TTC549 (cell line): Measurements from ENCODE around the gene ARAP2.

Source experiments
- FAIRE-seq: peaks from 2 replicates; lab custom pipeline; 2012; peaks lifted over from hg19 to GRCh38; lab: Jason Lieb, UNC

ARAP2 gene

DNA sequence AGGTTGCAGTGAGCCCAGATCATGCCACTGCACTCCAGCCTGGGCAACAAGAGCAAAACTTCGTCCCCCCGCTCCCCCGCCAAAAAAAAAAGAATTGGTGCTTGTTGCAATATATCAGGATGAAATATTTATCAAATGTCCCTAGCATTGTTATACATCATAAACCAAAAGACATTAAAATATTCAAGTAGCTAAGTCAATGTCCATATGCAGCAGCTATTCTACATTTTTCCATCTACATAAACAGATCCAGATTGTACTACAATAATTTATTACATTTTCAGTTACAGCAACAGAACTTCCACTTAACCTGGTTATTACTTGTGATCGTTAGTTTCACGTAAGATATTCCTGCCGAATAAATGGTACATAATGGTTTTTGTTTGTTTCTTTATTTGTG lies 64.1 kb downstream of the ARAP2 start:
- FAIRE-seq, result no peak

DNA sequence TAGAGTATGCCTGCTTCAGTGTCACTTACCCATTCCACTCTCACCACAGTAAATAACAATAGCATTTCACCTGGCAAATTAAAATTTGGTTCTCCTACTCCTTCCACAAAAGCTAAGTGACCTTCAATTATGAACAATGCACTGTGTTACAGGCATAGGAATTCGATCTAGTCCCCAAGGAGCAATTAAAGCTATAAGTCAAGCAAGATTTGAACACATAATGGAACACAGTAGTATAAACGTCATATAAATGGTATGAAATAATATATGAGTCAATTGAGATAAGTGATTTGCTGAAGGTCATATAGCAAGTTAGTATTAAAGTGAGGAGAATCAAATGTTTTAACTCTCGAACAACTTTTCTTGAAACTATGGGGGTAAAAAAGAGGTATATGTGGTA lies 65.8 kb downstream of the ARAP2 start:
- no peak for FAIRE-seq

DNA sequence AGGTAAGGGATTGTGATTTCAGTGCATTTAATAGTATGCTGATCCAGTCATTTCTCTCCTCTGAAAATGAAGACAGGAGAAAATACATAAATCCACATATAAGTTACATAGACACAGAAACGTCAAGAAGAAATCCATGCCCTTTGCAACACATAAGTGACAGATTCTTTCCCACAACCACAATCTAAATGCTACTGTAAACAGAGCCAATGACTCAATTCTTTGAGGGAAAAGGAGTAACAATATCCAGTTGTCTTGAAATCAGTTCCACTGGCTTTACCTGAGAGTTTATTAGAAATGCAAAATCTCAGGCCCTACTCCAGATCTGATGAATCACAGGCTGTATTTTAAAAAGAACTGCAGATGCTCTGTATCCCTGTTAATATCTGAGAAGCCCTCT lies 66.4 kb downstream of the ARAP2 start:
- FAIRE-seq, result no peak

DNA sequence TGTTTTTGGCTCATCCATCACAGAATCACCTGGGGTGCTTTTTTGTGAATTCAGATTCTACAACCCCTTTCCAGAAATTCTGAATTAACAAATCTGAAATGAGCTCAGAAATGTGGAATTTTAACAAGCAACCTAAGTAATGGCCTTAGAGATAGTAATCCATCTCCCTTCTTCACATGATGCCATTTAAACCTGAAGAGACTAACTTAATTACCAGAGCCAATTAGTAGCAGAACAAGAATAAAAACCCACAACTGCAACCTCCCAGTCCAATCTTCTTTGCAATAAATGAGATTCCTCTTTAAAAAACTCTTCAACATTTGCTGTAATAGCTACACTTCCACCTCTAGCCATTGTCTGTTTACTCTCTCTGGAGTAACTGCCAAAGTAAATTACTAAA lies 69.7 kb downstream of the ARAP2 start:
- FAIRE-seq, result no peak

DNA sequence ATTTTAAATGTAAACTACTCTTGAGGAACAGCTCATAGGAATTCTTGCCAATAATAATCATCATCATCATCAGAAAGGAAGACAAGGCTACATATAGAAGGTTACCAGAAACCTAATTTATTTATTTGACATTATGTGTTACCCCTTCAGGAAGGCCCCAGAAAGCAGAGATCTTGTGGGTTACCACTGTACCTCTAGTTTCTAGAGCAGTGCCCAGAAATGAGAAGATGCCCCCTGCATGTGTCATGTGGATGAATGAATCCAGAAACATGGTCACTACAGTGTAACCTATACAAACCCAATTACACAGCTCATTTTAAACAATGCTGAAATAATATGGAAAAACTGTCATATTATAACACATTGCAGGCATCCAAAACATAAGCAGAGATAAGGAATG lies 70.4 kb downstream of the ARAP2 start:
- FAIRE-seq, result no peak

DNA sequence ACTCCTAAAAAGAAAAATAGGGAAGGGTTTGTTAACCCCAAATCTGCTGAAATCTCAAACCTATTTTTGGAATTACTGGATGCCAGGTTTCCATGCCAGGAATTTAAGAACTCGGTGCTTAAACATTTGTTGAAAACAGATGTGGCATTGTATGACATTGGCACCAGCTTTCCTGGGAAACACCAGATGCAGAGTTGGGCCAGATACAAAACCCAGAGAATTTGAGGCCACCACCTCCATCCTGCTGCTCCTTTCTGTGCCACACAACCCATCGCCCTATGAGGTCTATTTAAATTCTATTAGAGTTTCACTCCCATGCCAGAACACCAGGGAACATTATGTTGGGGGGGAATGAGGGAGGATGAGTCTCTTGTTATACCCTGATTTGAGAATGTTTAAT lies 71.7 kb downstream of the ARAP2 start:
- no peak for FAIRE-seq

DNA sequence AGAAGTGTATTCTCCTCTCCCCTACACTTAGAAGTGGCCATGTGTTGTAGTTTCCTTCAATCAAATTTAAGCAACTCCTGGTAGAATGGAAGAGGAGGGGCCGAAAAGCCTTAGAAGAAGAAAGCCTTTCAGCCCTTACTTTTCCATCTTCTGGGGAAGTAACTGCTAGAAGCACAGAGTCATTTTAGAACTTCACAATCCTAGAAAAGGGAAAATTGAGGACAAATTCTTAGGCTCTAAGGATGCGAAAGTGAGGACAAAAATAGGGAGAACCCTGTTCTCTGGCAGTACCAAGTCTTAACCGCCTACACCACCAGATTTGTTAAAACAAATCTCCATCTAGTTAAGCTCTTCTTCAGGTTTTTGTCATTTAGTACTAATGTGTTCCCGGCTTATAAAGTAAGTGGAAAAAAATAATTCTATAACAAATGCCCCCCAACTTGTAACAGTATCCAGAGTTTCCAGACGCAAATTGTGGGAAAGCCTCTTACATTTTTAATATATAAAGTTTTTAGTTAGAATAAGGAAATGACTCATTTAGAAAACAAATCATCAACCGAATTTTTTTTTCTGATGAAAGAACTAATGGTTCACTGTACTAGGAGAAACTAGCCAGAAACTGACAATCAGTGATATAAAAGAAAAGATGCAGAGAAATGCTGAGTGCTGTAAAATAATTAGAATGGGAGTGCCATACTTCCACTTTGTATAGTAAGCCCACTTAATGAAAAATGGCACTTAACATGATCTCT lies 76.0 kb downstream of the ARAP2 start:
- no peak for FAIRE-seq

DNA sequence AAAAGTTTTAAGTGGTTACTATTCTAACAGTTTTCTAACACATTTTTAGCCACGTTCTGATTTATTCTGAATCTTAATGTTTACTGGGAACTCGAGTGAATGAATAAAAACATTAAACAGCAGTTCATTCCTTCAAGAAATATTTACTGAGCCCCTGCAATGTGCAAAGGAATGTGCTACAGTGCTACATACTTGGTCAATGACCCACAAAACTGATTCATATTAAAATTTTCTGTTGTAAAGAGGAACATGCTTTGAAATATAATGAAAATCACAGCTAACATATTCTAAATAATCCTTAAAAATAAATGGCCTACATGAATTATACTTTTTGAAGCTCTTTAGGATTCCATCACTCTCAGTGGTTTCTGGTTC lies 78.7 kb downstream of the ARAP2 start:
- no peak for FAIRE-seq

DNA sequence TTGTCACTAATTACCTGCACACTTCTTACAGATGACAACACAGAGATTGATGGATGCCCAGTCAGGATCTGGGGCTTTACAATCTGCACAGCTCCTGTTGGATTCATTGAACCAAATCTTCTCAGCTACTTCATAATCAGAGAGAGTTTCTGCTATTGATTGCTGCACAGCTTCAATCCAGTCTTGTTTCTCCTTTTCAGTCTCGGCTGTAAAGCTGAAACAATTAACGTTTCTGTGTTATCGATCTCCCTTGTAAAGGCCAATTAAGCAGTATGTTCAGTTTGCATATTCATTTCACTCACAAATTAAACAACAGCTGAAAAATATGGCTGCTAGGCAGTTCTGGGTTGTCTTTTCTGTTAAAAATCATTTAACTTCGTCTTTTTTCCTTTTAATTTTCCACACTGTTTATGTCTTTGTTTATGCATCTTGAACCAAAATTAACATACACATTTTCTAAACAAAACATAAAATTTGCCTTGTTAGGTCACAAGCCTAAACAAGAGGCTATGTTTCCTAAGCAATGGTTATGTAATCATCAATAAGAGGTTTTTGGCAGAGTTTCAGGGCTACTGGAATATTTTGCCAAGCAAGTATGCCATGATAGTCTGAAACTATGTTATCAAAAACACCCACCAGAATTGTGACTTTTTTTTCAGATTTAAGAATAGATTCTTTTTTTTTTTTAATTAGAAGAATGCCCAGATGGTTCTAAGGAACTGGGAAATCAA lies 79.2 kb downstream of the ARAP2 start:
- no peak for FAIRE-seq

DNA sequence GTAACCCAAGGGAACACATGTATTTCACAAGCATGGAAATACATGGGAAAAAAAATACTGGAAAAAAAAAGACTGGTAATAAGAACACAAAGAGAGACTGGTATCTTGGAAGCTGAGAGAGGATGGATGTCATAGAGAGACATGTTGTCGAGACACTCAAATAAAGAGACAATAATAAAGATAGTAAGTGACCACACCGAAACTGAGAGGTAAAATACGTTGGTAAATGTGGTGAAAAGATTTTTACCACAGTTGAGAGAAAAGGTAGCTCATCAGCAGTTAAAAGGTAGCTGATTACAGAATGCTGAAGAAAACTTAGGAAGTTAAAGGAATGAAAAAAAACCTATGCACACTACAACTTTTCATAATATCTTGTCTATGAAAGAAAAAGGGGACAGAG lies 81.1 kb downstream of the ARAP2 start:
- FAIRE-seq, result no peak

DNA sequence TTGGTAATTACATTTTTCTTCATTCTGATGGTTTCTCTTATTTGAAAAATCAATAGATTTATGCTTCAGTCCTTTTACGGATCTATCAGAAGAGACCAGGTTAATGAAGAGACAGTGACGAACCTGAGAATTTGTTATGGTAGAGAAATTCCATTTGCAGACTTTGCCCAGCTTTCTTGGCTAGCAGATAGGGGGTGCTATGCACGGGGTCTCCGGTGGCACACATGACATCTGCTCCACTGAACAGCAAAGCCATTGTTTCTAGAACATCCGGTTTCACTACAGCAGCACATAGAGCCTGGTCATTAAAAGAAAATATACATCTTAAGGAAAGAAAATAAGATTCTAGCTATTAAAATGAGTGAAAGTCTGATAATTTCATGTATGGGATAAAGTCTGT lies 85.1 kb downstream of the ARAP2 start:
- no peak for FAIRE-seq

DNA sequence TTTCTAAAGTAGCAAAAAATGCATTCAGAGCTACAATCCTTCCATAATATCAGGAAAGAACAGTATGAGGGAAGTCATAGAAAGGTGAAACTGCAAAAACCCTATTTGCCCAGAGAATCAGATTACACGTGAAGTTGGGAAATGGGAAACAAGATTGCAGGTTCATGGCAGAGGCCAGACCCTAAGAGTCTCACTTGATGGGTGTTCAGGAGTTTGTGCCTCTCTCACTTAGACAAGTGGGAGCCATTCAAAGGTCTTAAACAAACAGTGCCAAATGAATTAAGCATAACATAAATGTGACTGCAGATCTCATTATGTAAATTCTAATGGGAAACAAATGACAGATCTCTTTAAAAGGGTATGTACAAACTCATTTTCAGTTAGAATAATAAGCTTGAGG lies 91.6 kb downstream of the ARAP2 start:
- no peak for FAIRE-seq

DNA sequence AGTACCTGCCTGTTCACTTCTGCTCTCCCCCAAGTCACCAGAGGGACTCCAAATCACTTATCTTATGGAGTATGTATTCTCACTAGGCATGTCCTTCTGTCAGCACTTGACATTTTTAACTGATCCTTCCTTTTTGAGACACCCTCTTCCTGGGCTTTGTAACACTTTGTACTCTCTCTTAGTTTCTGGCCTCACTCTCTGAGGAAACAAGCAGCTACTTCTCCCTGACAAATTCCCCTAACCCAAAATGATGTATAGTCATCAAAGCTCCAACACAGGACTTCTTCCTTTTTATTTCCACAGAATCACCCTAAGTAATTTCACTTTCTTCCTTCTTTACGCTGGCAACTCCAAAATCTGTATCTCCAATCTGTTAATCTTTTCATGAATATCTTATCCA lies 101.8 kb downstream of the ARAP2 start:
- FAIRE-seq, result no peak

DNA sequence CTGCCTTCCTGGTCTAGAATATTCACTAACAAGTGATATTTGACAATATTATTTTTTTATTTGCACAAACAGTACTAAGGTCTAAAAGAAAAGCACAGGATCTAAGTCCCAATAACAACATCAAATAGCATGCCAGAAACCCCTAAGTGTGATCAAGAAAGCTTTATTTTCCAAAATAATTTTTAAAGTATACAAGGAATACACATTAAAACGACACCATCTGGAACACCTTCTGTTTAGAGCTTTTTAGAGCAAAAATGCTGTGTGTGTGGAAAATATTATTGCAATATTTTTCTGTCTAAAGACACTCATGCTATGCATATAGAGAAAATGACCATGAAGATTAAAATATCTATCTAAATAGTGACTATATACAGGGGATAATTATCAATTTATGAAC lies 103.1 kb downstream of the ARAP2 start:
- FAIRE-seq, result no peak

DNA sequence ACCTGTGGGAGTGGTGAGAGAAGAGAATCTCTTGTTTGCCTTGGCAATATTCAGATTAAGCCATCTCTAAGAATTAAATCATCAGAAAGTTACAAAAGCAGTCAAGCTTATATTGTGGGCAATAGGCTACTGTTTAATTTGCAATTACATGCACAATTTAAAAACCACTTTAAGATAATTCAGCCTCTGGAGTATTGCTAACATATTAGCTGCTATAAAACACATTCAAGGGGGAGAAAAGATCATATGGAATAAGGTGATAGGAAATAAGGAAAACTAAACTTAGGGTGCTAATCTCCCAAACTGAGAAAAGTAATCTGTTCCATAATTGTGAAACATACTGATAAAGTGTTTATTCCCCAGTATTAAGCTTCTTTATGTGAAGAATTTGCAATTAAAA lies 103.9 kb downstream of the ARAP2 start:
- no peak for FAIRE-seq

DNA sequence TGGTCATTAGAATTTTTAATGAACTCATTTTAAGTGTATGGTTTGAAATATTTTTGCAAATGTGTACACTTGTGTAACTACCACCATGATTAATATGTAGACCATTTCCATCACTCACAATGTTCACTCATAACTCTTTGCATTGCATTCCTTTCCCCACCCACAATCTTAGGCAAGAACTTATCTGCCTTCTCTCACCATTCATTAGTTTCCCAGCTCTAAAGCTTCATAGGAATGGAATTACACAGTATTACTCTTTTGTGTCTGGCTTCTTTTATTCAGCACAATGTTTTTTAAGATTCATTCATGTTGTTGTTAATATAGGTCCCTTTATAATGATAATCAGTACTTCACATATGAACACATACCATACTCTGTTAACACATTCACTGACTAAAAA lies 106.1 kb downstream of the ARAP2 start:
- FAIRE-seq, result no peak

DNA sequence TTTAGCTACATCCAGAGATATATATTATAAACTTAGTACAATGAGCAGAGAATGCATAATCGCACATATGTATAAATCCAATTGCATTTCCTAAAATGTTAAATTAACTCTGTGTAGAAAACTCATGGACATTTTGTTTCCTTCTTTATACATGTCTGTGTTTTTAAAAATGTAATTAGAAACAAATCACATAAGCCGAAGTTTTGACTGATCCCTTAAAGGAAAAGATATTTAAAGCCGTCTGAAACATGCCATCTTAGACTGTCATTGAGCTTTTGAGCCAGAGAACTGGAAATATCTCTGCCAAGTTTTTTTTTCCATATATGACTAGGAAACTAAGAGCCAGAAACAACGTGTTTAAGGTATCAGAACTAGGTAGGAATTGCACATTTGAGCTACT lies 107.0 kb downstream of the ARAP2 start:
- no peak for FAIRE-seq

DNA sequence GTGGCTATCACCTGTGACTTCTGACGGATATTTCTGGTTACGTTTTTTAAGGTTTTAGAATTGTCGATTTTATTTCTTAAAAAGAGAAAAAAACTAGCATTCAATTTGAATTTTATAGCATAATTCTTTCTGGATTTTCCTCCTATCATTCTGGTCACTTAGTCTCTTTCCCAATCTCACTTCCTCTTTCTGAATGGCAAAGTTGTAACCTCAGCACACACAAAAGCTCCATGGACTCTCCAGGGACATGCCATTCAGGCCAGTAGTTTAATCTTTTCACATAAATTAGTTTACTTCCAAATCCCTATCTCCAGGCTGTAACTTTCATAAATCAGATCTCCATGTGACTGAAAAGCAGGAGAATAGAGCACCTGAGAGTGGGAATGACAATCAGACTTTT lies 110.7 kb downstream of the ARAP2 start:
- FAIRE-seq, result no peak

DNA sequence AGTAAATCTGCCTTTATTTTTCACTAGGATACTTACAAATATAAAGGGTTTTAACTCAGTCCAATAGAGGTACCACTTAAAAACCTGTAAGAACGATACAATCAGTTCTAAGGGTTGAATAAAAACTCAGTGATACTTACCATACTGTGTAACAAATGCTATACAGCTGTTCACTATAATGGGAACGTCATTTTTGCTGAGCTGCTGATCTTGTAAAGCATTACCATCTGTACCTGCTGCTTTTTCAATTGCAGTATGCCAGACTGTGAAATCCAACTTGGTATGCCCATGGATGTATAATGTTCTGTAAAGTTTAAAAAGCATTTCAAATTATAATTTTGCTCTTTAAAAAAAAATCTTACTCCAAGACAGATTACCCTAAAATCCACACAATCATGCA lies 111.2 kb downstream of the ARAP2 start:
- FAIRE-seq, result no peak

DNA sequence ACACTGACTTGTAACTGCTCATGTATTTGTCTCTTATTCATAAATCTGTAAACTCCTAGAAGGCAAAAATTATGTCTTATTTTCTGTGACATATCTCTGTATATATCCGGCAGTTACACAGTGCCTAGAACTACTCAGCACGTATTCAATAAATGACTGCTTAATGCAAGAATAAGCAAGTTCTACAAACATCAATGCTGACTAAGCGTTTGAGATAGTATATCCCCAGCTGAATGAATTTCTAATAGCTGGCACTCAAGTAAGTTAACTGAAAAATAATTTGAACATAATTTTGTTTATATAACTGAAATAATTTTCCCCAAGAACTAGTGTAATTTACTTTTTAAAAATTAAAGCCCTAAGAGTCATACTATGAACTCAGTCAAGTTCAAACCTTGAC lies 113.7 kb downstream of the ARAP2 start:
- no peak for FAIRE-seq

DNA sequence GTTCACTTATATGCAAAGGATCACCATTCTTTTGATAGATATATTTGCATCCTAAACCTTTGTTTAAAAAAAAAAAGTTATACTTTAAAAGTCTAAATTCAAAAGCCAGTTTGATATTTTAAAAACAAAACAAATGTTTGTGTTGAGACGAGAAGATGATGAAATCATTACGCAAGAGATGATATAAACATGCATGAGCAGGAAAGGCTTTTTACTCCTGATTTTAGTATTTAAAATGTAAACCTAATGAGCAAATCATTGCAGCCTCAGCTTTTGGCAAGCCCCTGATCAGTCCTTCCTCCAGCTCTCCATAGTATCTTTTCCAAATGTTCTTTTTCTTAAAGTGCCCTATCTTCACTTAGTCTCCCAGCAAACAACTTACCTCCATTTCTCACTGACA lies 115.6 kb downstream of the ARAP2 start:
- FAIRE-seq, result no peak

DNA sequence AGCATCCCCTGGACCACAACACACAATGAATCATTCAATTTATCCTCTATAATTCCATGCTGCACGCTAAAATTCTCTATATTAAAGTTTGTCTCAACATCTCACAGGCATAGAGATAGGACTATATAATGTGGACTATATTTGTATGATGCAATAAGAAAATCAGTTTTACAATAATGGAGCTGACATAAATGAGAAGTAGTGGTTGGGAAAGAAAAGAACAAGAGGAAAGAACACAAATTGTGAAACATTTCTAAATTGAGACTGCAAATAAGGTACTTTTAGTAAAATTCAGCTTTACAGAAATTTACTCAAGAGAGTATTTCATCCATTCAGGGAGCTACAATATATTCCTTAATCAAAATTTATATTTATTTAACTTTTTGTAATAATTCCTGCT lies 120.4 kb downstream of the ARAP2 start:
- FAIRE-seq, result no peak

DNA sequence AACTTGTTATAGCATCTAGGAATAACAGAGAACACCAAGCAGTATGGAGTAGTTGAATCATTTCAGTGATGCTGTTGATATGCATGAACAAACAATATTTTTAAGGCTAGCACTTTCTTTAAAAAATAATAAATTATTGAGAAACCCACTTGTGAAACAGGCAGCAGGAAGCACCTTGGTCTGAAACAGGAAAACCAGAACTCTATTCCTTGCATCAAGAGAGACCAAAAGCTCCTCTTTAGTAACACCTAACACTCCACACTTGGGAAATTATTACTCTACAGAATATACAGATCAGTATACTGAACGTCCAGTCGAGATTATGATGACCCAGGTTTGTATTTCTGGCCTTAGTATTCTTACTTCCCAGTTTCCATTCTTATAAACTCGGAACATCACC lies 129.0 kb downstream of the ARAP2 start:
- no peak for FAIRE-seq

DNA sequence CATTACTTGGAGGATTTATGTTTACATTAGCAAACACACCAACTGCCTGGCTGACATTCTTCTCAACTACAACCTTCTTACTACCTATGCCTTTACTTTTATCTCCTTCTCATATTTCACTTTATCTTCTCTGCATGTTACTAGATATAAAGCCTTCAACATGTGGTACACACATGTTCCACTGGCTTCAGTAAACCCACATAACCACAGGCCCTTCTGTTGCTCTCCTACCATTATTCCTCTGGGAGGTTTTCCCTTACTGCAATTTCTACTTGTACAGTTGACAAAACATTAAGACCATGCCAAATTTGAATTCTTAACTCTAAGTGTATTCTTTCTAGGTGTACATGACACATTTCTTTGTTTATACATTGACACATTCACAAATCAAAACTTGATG lies 133.1 kb downstream of the ARAP2 start:
- FAIRE-seq, result no peak
